ENCODE results near the gene TMEM182.

- TF ChIP-seq CTCF (conservative IDR thresholded peaks at IDR 0.05 in 1 of 2, IDR thresholded peaks at IDR 0.05 in 1 of 2; ENCODE audit: low read depth in 1 of 2, low read length in 2 of 2) (no peak), EZH2 (IDR thresholded peaks at IDR 0.05; ENCODE audit: low read length, missing control alignments) (no peak)
Observed at GRCh38 chr2:102837626-102838198, 75.9 kb downstream of the TMEM182 start.
